GM12891 (cell line): ENCODE data around the gene C18orf63.

Experiments used
- PAX5 ChIP-seq: IDR thresholded peaks from 2 replicates; pipeline ENCODE4 v1.6.1; 2011; ENCODE audit warnings: low read length, moderate library complexity, mild to moderate bottlenecking; ENCODE audit not compliant: insufficient read depth, severe bottlenecking
- POLR2A ChIP-seq: IDR thresholded peaks from 2 replicates; pipeline ENCODE4 v1.6.1; 2011; ENCODE audit warnings: low read depth, low read length, control low read depth
- POLR2AphosphoS5 ChIP-seq: IDR thresholded peaks from 2 replicates; pipeline ENCODE4 v1.6.1; 2011; ENCODE audit warnings: low read depth, low read length, control low read depth
- SPI1 ChIP-seq: IDR thresholded peaks from 2 replicates; pipeline ENCODE4 v1.6.1; 2011; ENCODE audit warnings: low read depth, low read length, control low read depth
- TAF1 ChIP-seq: IDR thresholded peaks from 2 replicates; pipeline ENCODE4 v1.6.1; 2011; ENCODE audit warnings: low read depth, low read length, control low read depth

DNA sequence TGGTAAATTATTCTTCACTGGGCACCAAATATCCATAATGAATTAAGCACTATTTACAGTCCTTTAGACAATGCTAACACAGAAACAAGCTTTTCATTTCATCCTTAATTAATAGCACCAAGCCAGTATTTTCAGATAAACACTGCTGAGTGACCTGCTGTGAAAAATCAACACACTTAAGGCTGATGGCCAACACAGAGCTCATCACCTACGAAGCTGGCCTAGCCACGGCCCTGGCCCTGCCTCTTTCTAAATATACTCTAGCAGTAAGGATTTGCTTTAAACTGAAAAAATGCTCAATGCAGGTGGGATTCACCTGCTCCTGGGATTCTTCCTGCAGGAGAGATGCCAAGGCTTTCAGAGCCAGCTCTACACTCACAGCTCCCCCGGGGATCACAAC, 42.2 kb upstream of the C18orf63 start:
- TF ChIP-seq POLR2A (no peak), TAF1 (no peak), POLR2AphosphoS5 (no peak), SPI1 (no peak), PAX5 (no peak)
